HL-60 (cell line): Measurements from ENCODE around the gene TBC1D22B.

ENCODE experiments used
- DNase-seq, 2 experiments: peaks; one replicate each; pipeline ENCODE4 v3.0.0-alpha.2; 2010 to 2020; ENCODE audit warnings: low read depth in 1 of 2, low spot score in 1 of 2
- H3K27ac ChIP-seq: fragments of 250-450 bp; sonication (Bioruptor Pico); replicated peaks from 2 replicates; pipeline ENCODE4 v1.5.1; 2020; ENCODE audit warnings: mild to moderate bottlenecking, moderate library complexity
- H3K27me3 ChIP-seq: fragments of 250-450 bp; sonication (Bioruptor Pico); 2 replicates; pipeline ENCODE4 v1.5.1; 2021; ENCODE audit warnings: mild to moderate bottlenecking, moderate library complexity; ENCODE audit not compliant: insufficient read depth, poor library complexity, severe bottlenecking
- H3K4me3 ChIP-seq: replicated peaks from 2 replicates; pipeline ENCODE4 v1.5.1; 2011; ENCODE audit warnings: mild to moderate bottlenecking, control low read depth, low read length; ENCODE audit not compliant: insufficient read depth
- GABPA ChIP-seq: IDR thresholded peaks from 2 replicates; pipeline ENCODE4 v1.6.1; 2012; ENCODE audit warnings: low read depth
- POLR2AphosphoS5 ChIP-seq: IDR thresholded peaks from 2 replicates; pipeline ENCODE4 v1.6.1; 2012; ENCODE audit warnings: low read depth
- SPI1 ChIP-seq: IDR thresholded peaks from 2 replicates; pipeline ENCODE4 v1.6.1; 2012; ENCODE audit warnings: low read depth, mild to moderate bottlenecking, borderline replicate concordance
- TF ChIP-seq, protein P1 (sequence below): IDR thresholded peaks from 2 replicates; pipeline ENCODE4 v1.6.1; 2012; ENCODE audit warnings: low read depth; ENCODE audit not compliant: insufficient replicate concordance
- TF ChIP-seq, protein P2 (sequence below): IDR thresholded peaks from one replicate; pipeline ENCODE4 v1.5.1; 2011; ENCODE audit warnings: low read length, control low read depth, inconsistent platforms; ENCODE audit not compliant: insufficient read depth

The TBC1D22B gene

GRCh38 chr6:37282371-37282770 lies 24.8 kb downstream of the TBC1D22B start:
- H3K27me3 ChIP-seq, result no peaks in the 10 kb centered on the region
- no peak overlapping the region for H3K27ac ChIP-seq

GRCh38 chr6:37283268-37283667 lies 25.7 kb downstream of the TBC1D22B start:
- TF ChIP-seq GABPA (no peak), SPI1 (no peak), POLR2AphosphoS5 (no peak)
- TF ChIP-seq, protein P1, sequence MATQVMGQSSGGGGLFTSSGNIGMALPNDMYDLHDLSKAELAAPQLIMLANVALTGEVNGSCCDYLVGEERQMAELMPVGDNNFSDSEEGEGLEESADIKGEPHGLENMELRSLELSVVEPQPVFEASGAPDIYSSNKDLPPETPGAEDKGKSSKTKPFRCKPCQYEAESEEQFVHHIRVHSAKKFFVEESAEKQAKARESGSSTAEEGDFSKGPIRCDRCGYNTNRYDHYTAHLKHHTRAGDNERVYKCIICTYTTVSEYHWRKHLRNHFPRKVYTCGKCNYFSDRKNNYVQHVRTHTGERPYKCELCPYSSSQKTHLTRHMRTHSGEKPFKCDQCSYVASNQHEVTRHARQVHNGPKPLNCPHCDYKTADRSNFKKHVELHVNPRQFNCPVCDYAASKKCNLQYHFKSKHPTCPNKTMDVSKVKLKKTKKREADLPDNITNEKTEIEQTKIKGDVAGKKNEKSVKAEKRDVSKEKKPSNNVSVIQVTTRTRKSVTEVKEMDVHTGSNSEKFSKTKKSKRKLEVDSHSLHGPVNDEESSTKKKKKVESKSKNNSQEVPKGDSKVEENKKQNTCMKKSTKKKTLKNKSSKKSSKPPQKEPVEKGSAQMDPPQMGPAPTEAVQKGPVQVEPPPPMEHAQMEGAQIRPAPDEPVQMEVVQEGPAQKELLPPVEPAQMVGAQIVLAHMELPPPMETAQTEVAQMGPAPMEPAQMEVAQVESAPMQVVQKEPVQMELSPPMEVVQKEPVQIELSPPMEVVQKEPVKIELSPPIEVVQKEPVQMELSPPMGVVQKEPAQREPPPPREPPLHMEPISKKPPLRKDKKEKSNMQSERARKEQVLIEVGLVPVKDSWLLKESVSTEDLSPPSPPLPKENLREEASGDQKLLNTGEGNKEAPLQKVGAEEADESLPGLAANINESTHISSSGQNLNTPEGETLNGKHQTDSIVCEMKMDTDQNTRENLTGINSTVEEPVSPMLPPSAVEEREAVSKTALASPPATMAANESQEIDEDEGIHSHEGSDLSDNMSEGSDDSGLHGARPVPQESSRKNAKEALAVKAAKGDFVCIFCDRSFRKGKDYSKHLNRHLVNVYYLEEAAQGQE, result no peak
- TF ChIP-seq, protein P2, sequence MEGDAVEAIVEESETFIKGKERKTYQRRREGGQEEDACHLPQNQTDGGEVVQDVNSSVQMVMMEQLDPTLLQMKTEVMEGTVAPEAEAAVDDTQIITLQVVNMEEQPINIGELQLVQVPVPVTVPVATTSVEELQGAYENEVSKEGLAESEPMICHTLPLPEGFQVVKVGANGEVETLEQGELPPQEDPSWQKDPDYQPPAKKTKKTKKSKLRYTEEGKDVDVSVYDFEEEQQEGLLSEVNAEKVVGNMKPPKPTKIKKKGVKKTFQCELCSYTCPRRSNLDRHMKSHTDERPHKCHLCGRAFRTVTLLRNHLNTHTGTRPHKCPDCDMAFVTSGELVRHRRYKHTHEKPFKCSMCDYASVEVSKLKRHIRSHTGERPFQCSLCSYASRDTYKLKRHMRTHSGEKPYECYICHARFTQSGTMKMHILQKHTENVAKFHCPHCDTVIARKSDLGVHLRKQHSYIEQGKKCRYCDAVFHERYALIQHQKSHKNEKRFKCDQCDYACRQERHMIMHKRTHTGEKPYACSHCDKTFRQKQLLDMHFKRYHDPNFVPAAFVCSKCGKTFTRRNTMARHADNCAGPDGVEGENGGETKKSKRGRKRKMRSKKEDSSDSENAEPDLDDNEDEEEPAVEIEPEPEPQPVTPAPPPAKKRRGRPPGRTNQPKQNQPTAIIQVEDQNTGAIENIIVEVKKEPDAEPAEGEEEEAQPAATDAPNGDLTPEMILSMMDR, result no peak
- H3K27me3 ChIP-seq, result no peaks in the 10 kb centered on the region
- no peak overlapping the region for H3K4me3 ChIP-seq
- no peak overlapping the region for H3K27ac ChIP-seq
- DNase-seq, result no peak

More at GRCh38 chr6:37282371-37282770, 24.8 kb downstream of the TBC1D22B start:
- TF ChIP-seq, protein P2, result no peak
- no peak for TF ChIP-seq SPI1
- TF ChIP-seq GABPA, result no peak
- no peak for TF ChIP-seq POLR2AphosphoS5
- TF ChIP-seq, protein P1, result no peak
- DNase-seq, result no peak
- H3K4me3 ChIP-seq, result no peak overlapping the region

GRCh38 chr6:37283671-37284151 lies 26.1 kb downstream of the TBC1D22B start:
- no peak overlapping the region for H3K4me3 ChIP-seq
- H3K27ac ChIP-seq, result no peak overlapping the region
- no peaks in the 10 kb centered on the region for H3K27me3 ChIP-seq
- TF ChIP-seq GABPA (no peak), SPI1 (no peak), POLR2AphosphoS5 (no peak)
- TF ChIP-seq, protein P2, result no peak
- TF ChIP-seq, protein P1, result no peak
- no peak for DNase-seq
